ENCODE data around the gene MUSTN1. TPM values are rescaled to one million over a fixed set of nuclear protein-coding genes. Genes with fewer than 3 reads are reported as not detected.
A peak's percentile ranks its signal among the peaks of the same experiment; 100 is the strongest.

The MUSTN1 gene
- total and polyA plus RNA-seq, 2 of the 13 experiments (the other 11 are each of a cell fraction or from before 2014, with no cell fraction given), result 0.84 to 1.4 TPM

DNA sequence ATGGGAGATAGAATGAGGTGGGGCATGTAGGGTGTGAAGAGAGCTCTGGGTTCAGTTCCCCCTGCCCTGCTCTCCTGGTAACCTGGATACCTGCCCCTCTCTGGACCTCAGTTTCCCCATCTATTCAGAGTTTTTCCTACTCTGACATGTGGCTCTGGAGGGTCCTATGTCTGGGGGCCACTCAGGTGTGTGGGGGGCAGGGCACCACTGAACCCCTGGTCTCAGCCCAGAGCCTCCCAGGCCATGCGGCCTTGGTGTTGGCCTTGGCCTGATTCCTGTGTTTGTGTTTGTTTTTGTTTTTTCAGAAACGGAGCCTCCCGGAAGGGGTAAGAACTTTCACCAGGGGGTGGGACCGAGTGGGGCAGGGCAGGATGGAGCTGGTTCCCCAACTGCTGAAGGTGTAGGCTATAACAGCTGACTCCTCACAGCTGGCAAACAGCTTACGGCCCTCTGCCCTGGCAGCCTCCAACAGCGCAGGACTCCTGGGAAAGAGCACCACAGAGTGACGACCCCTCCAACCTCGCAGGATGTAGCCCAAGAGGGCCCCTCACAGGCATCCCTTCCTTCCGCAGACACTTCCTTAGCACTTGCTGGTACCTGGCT, 39.4 kb downstream of the MUSTN1 start (continued):
- TF ChIP-seq KLF13 (CRISPR knock-in tag; IDR thresholded peaks at IDR 0.05), result no peak
- TF ChIP-seq, protein P1, sequence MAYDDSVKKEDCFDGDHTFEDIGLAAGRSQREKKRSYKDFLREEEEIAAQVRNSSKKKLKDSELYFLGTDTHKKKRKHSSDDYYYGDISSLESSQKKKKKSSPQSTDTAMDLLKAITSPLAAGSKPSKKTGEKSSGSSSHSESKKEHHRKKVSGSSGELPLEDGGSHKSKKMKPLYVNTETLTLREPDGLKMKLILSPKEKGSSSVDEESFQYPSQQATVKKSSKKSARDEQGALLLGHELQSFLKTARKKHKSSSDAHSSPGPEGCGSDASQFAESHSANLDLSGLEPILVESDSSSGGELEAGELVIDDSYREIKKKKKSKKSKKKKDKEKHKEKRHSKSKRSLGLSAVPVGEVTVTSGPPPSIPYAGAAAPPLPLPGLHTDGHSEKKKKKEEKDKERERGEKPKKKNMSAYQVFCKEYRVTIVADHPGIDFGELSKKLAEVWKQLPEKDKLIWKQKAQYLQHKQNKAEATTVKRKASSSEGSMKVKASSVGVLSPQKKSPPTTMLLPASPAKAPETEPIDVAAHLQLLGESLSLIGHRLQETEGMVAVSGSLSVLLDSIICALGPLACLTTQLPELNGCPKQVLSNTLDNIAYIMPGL (CRISPR knock-in tag; IDR thresholded peaks at IDR 0.05; ENCODE audit: borderline replicate concordance in 1 of 2, low read depth in 1 of 2), result peak in 1 of 2 experiments; percentile 55; a peak in 1 of 4 replicates
- TF ChIP-seq ZNF263 (CRISPR knock-in tag; IDR thresholded peaks at IDR 0.05), result no peak
- TF ChIP-seq, protein P2, sequence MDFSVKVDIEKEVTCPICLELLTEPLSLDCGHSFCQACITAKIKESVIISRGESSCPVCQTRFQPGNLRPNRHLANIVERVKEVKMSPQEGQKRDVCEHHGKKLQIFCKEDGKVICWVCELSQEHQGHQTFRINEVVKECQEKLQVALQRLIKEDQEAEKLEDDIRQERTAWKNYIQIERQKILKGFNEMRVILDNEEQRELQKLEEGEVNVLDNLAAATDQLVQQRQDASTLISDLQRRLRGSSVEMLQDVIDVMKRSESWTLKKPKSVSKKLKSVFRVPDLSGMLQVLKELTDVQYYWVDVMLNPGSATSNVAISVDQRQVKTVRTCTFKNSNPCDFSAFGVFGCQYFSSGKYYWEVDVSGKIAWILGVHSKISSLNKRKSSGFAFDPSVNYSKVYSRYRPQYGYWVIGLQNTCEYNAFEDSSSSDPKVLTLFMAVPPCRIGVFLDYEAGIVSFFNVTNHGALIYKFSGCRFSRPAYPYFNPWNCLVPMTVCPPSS (IDR thresholded peaks at IDR 0.05), result no peak
- TF ChIP-seq, protein P3, sequence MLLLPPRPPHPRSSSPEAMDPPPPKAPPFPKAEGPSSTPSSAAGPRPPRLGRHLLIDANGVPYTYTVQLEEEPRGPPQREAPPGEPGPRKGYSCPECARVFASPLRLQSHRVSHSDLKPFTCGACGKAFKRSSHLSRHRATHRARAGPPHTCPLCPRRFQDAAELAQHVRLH (CRISPR knock-in tag; IDR thresholded peaks at IDR 0.05; ENCODE audit: borderline replicate concordance, low read depth), result peak; percentile 34; the same call in 1 of the 2 replicates
- peak; percentile 77; the same call in 1 of the 2 replicates for TF ChIP-seq MIER3 (CRISPR knock-in tag; IDR thresholded peaks at IDR 0.05; ENCODE audit: borderline replicate concordance)
- TF ChIP-seq SALL2 (CRISPR knock-in tag; IDR thresholded peaks at IDR 0.05), result no peak
- TF ChIP-seq SSRP1 (CRISPR knock-in tag; IDR thresholded peaks at IDR 0.05), result no peak
- no peak for TF ChIP-seq NFYB (CRISPR knock-in tag; IDR thresholded peaks at IDR 0.05)
- peak; percentile 89 for TF ChIP-seq BCL6 (CRISPR knock-in tag; IDR thresholded peaks at IDR 0.05)
- TF ChIP-seq, protein P4, sequence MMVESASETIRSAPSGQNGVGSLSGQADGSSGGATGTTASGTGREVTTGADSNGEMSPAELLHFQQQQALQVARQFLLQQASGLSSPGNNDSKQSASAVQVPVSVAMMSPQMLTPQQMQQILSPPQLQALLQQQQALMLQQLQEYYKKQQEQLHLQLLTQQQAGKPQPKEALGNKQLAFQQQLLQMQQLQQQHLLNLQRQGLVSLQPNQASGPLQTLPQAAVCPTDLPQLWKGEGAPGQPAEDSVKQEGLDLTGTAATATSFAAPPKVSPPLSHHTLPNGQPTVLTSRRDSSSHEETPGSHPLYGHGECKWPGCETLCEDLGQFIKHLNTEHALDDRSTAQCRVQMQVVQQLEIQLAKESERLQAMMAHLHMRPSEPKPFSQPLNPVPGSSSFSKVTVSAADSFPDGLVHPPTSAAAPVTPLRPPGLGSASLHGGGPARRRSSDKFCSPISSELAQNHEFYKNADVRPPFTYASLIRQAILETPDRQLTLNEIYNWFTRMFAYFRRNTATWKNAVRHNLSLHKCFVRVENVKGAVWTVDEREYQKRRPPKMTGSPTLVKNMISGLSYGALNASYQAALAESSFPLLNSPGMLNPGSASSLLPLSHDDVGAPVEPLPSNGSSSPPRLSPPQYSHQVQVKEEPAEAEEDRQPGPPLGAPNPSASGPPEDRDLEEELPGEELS (CRISPR knock-in tag; IDR thresholded peaks at IDR 0.05), result peak; percentile 95
- peak; percentile 91 for TF ChIP-seq FOXO1 (CRISPR knock-in tag; IDR thresholded peaks at IDR 0.05)
- TF ChIP-seq, protein P5, sequence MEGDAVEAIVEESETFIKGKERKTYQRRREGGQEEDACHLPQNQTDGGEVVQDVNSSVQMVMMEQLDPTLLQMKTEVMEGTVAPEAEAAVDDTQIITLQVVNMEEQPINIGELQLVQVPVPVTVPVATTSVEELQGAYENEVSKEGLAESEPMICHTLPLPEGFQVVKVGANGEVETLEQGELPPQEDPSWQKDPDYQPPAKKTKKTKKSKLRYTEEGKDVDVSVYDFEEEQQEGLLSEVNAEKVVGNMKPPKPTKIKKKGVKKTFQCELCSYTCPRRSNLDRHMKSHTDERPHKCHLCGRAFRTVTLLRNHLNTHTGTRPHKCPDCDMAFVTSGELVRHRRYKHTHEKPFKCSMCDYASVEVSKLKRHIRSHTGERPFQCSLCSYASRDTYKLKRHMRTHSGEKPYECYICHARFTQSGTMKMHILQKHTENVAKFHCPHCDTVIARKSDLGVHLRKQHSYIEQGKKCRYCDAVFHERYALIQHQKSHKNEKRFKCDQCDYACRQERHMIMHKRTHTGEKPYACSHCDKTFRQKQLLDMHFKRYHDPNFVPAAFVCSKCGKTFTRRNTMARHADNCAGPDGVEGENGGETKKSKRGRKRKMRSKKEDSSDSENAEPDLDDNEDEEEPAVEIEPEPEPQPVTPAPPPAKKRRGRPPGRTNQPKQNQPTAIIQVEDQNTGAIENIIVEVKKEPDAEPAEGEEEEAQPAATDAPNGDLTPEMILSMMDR (CRISPR knock-in tag; IDR thresholded peaks at IDR 0.05), result no peak
- TF ChIP-seq ZNF550 (CRISPR knock-in tag; IDR thresholded peaks at IDR 0.05; ENCODE audit: borderline replicate concordance), result no peak
- TF ChIP-seq RFXANK (CRISPR knock-in tag; IDR thresholded peaks at IDR 0.05), result no peak
- TF ChIP-seq, protein P6, sequence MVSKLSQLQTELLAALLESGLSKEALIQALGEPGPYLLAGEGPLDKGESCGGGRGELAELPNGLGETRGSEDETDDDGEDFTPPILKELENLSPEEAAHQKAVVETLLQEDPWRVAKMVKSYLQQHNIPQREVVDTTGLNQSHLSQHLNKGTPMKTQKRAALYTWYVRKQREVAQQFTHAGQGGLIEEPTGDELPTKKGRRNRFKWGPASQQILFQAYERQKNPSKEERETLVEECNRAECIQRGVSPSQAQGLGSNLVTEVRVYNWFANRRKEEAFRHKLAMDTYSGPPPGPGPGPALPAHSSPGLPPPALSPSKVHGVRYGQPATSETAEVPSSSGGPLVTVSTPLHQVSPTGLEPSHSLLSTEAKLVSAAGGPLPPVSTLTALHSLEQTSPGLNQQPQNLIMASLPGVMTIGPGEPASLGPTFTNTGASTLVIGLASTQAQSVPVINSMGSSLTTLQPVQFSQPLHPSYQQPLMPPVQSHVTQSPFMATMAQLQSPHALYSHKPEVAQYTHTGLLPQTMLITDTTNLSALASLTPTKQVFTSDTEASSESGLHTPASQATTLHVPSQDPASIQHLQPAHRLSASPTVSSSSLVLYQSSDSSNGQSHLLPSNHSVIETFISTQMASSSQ (IDR thresholded peaks at IDR 0.05; ENCODE audit: low read depth), result no peak
- TF ChIP-seq, protein P6 (CRISPR knock-in tag; IDR thresholded peaks at IDR 0.05; ENCODE audit: borderline replicate concordance), result no peak; the same call in 1 of the 2 replicates
- TF ChIP-seq, protein P7, sequence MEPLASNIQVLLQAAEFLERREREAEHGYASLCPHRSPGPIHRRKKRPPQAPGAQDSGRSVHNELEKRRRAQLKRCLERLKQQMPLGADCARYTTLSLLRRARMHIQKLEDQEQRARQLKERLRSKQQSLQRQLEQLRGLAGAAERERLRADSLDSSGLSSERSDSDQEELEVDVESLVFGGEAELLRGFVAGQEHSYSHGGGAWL (CRISPR knock-in tag; IDR thresholded peaks at IDR 0.05), result peak; percentile 24; the same call in 1 of the 2 replicates
